Endothelial cell of umbilical vein (primary cell): Measurements from ENCODE around the gene RPS21. TPM values are rescaled to one million over a fixed set of nuclear protein-coding genes. Genes with fewer than 3 reads are reported as not detected.

Source experiments
- BruUV-seq: library from RNA; stranded (reverse); fragments of 400-500 nt; replicated peaks from 2 replicates; lab custom pipeline; 2021; lab: Mats Ljungman, UMichigan
- CTCF ChIA-PET: fragments of 300-600, 350-600 bp; sonication (Branson Sonifier 250); formaldehyde crosslinking; loops from one replicate; lab custom pipeline; 2021; ENCODE audit warnings: antibody characterized with exemption, inconsistent platforms; lab: Charles Lee
- POLR2A ChIA-PET: fragments of 300-600, 350-600 bp; sonication (Branson Sonifier 250); formaldehyde crosslinking; loops from one replicate; lab custom pipeline; 2021; ENCODE audit warnings: antibody characterized with exemption, inconsistent platforms; lab: Charles Lee
- DNase-seq: peaks from one replicate; pipeline ENCODE4 v3.0.0-alpha.2; 2011; ENCODE audit warnings: low read depth, low spot score
- FAIRE-seq: peaks from 2 replicates; lab custom pipeline; 2011; peaks lifted over from hg19 to GRCh38; lab: Jason Lieb, UNC
- H2AFZ ChIP-seq: 2 replicates; pipeline ENCODE4 v1.6.0; 2012; ENCODE audit warnings: low read depth, low read length, control low read depth, inconsistent platforms
- H3K27ac ChIP-seq: 2 replicates; pipeline ENCODE4 v1.5.1; 2011; ENCODE audit warnings: low read depth, mild to moderate bottlenecking, control low read depth, low read length, moderate library complexity; ENCODE audit not compliant: insufficient read depth
- H3K27me3 ChIP-seq, 2 experiments: 2 replicates each; pipeline versions ENCODE4 v1.6.0 to v1.6.1; 2011; ENCODE audit warnings: low read length in 2 of 2, mixed read lengths in 1 of 2; ENCODE audit not compliant: control insufficient read depth in 2 of 2, insufficient read depth in 2 of 2
- H3K36me3 ChIP-seq, 2 experiments: 2 replicates in 1 of 2; 3 replicates in 1 of 2; pipeline ENCODE4 v1.5.1; 2011; ENCODE audit warnings: low read length in 2 of 2, mild to moderate bottlenecking in 1 of 2, moderate library complexity in 1 of 2; ENCODE audit not compliant: control insufficient read depth in 2 of 2, insufficient read depth in 2 of 2; ENCODE audit errors: extremely low read depth in 1 of 2
- H3K4me1 ChIP-seq: 3 replicates; pipeline ENCODE4 v1.5.1; 2011; ENCODE audit warnings: mild to moderate bottlenecking, low read length; ENCODE audit not compliant: control insufficient read depth, insufficient read depth; ENCODE audit errors: extremely low read depth
- H3K4me2 ChIP-seq: 2 replicates; pipeline ENCODE4 v1.6.1; 2011; ENCODE audit warnings: low read length, control low read depth, mixed read lengths; ENCODE audit not compliant: insufficient read depth
- H3K4me3 ChIP-seq, 3 experiments: fragments of 200-600 bp in 1 of 3; sonication (generic), shearing (Covaris generic) in 1 of 3; replicated peaks in 1 of 3; 2 replicates each; pipeline ENCODE4 v1.5.1; 2011 to 2016; ENCODE audit warnings: control low read depth in 3 of 3, low read length in 3 of 3, mild to moderate bottlenecking in 2 of 3, inconsistent platforms in 1 of 3, low read depth in 1 of 3, moderate library complexity in 1 of 3; ENCODE audit not compliant: insufficient read depth in 1 of 3
- H3K79me2 ChIP-seq: 2 replicates; pipeline ENCODE4 v1.6.0; 2012; ENCODE audit warnings: low read length, inconsistent platforms; ENCODE audit not compliant: control insufficient read depth, insufficient read depth
- H3K9ac ChIP-seq: replicated peaks from 2 replicates; pipeline ENCODE3; 2011; ENCODE audit warnings: low read length, control low read depth; ENCODE audit not compliant: insufficient read depth; ENCODE audit errors: extremely low read depth
- H3K9me1 ChIP-seq: replicated peaks from 3 replicates; pipeline ENCODE4 v1.6.0; 2011; ENCODE audit warnings: mild to moderate bottlenecking, low read length; ENCODE audit not compliant: control insufficient read depth, insufficient read depth; ENCODE audit errors: extremely low read depth
- H3K9me3 ChIP-seq: replicated peaks from 2 replicates; pipeline ENCODE4 v1.5.1; 2012; ENCODE audit warnings: low read length, inconsistent platforms; ENCODE audit not compliant: control insufficient read depth, insufficient read depth
- H4K20me1 ChIP-seq: replicated peaks from 2 replicates; pipeline ENCODE3; 2011; ENCODE audit warnings: mild to moderate bottlenecking, low read length; ENCODE audit not compliant: control insufficient read depth, insufficient read depth; ENCODE audit errors: extremely low read depth
- CTCF ChIP-seq, 2 donors: IDR thresholded peaks; 1 replicate in 1 of 2; 2 replicates in 1 of 2; pipeline ENCODE4 v1.5.1; 2011; ENCODE audit warnings: low read length in 2 of 2, mild to moderate bottlenecking in 2 of 2, moderate library complexity in 2 of 2, control low read depth in 1 of 2, inconsistent platforms in 1 of 2, low read depth in 1 of 2; ENCODE audit not compliant: insufficient read depth in 1 of 2; ENCODE audit errors: extremely low read depth in 1 of 2
- EZH2 ChIP-seq: IDR thresholded peaks from 2 replicates; pipeline ENCODE4 v1.6.1; 2012; ENCODE audit warnings: borderline replicate concordance, low read depth, mild to moderate bottlenecking, moderate library complexity, low read length, inconsistent platforms; ENCODE audit not compliant: severe bottlenecking
- FOS ChIP-seq: IDR thresholded peaks from 2 replicates; pipeline ENCODE4 v1.6.1; 2011; ENCODE audit warnings: mild to moderate bottlenecking, low read length, moderate library complexity, borderline replicate concordance; ENCODE audit not compliant: insufficient read depth
- GATA2 ChIP-seq: IDR thresholded peaks from 2 replicates; pipeline ENCODE4 v1.7.0; 2011; ENCODE audit warnings: low read depth, mild to moderate bottlenecking, moderate library complexity, mixed read lengths, low read length; ENCODE audit not compliant: insufficient read length, insufficient read depth
- JUN ChIP-seq: IDR thresholded peaks from 2 replicates; pipeline ENCODE4 v1.6.1; 2011; ENCODE audit warnings: borderline replicate concordance, low read depth; ENCODE audit not compliant: insufficient read length, insufficient read depth
- MAX ChIP-seq: IDR thresholded peaks from 2 replicates; pipeline ENCODE4 v1.6.1; 2011; ENCODE audit not compliant: insufficient read depth, insufficient read length
- MYC ChIP-seq: IDR thresholded peaks from one replicate; pipeline ENCODE4 v1.6.1; 2011; ENCODE audit warnings: mild to moderate bottlenecking, low read depth, low read length
- POLR2A ChIP-seq: IDR thresholded peaks from 2 replicates; pipeline ENCODE4 v1.6.1; 2012; ENCODE audit warnings: low read depth, mild to moderate bottlenecking, control low read depth, low read length
- POLR2AphosphoS5 ChIP-seq: IDR thresholded peaks from 2 replicates; pipeline ENCODE4 v1.6.1; 2012; ENCODE audit warnings: low read depth, mild to moderate bottlenecking, control low read depth, low read length, moderate library complexity; ENCODE audit not compliant: insufficient read depth
- dilution Hi-C: fragments of 300-500 bp; cut with MboI; formaldehyde crosslinking; loops from one replicate; pipeline ENCODE4 v1.15.0; 2019; ENCODE audit warnings: low sequenced_read_pairs; ENCODE audit not compliant: extremely low pct_ligation_motif_present
- intact Hi-C: fragments of 100-400 bp; cut with micrococcal nuclease; formaldehyde crosslinking; loops from one replicate; pipeline ENCODE4 v1.10.0; 2022
- polyA plus RNA-seq, 4 experiments: library from polyadenylated mRNA; depleted of rRNA in 3 of 4; stranded (reverse) in 3 of 4; unstranded in 1 of 4; fragments of >200 nt; gene quantifications; 2 replicates each; pipeline versions ENCODE4 v1.2.1 to v1.2.3, GENCODE V29; 2011 to 2012; ENCODE audit warnings: missing spikeins in 1 of 4
- total RNA-seq: library from RNA; stranded (reverse); gene quantifications from 2 replicates; pipeline ENCODE4 v1.2.3, GENCODE V29; 2021

Gene RPS21
- total and polyA plus RNA-seq, 2 donors (not counting 3 experiments of a cell fraction or from before 2014, with no cell fraction given): 1,644 to 7,710 TPM

- Histone ChIP-seq H4K20me1 (no peaks in the 10 kb centered on the region), H3K4me2 (no peak overlapping the region), H3K4me1 (peaks cover 26% of the 10 kb centered on the region), H2AFZ (no peak overlapping the region), H3K36me3 (peaks cover 2 to 15% of the 10 kb centered on the region in 2 experiments), H3K9me1 (no peaks in the 10 kb centered on the region), H3K4me3 (no peak overlapping the region), H3K9ac (no peak overlapping the region), H3K27ac (no peak overlapping the region), H3K27me3 (no peaks in the 10 kb centered on the region), H3K9me3 (no peaks in the 10 kb centered on the region), H3K79me2 (peaks cover 50% of the 10 kb centered on the region)
- BruUV-seq: no TSS peak
- intact Hi-C loops: no loop called here
- TF ChIP-seq MYC: no peak
- ChIA-PET CTCF (interaction anchor here (0.9 kb wide), 1 partner anchor 30 kb away, joined by 3 read pairs; no protein-coding TSS in a partner anchor), POLR2A (no interaction called here)
- FAIRE-seq (no peak), DNase-seq (no peak)
- dilution Hi-C loops: no loop called here
These were observed 34.3 kb upstream of the RPS21 start for GRCh38 chr20:62352402-62353288.

- ChIA-PET POLR2A (no interaction called here), CTCF (interaction anchor here (0.9 kb wide), 1 partner anchor 29 kb away, joined by 3 read pairs; no protein-coding TSS in a partner anchor)
- H3K79me2 ChIP-seq: peaks cover 55% of the 10 kb centered on the region
- peaks cover 34% of the 10 kb centered on the region for H3K4me1 ChIP-seq
- no peak overlapping the region for H2AFZ ChIP-seq
- H3K9me3 ChIP-seq: no peaks in the 10 kb centered on the region
- dilution Hi-C loops: no loop called here
- FAIRE-seq: no peak
- TF ChIP-seq FOS (no peak), MYC (no peak), POLR2A (no peak), CTCF (IDR thresholded peaks at IDR 0.05; ENCODE audit: extremely low read depth in 1 of 2, insufficient read depth in 1 of 2, low read depth in 1 of 2, low read length in 2 of 2) (no peak), JUN (no peak), POLR2AphosphoS5 (no peak), EZH2 (no peak), MAX (no peak), GATA2 (no peak)
- intact Hi-C loops: no loop called here
- H3K4me3 ChIP-seq: no peak overlapping the region
- peaks cover 2 to 14% of the 10 kb centered on the region in 2 experiments for H3K36me3 ChIP-seq
- H4K20me1 ChIP-seq: no peaks in the 10 kb centered on the region
- no peak overlapping the region for H3K27ac ChIP-seq
- H3K27me3 ChIP-seq: no peaks in the 10 kb centered on the region
- no peaks in the 10 kb centered on the region for H3K9me1 ChIP-seq
- H3K4me2 ChIP-seq: no peak overlapping the region
- H3K9ac ChIP-seq: no peak overlapping the region
- BruUV-seq: no TSS peak
- DNase-seq: no peak
These were observed 33.4 kb upstream of the RPS21 start for GRCh38 chr20:62353289-62354030.
